GM20431 (cell line): Measurements from ENCODE around the gene L3MBTL2.
"Not testable (repeated sequence)": the region's sequence is repeated elsewhere in the genome, so short reads cannot be mapped to it uniquely, and the experiment has no call there.

Source experiments
- in situ Hi-C: fragments of 300-500 bp; cut with MseI, MboI; formaldehyde crosslinking; loops from one replicate; pipeline ENCODE4 v1.15.0; 2020; ENCODE audit warnings: low sequenced_read_pairs; ENCODE audit not compliant: unreplicated experiment

Gene L3MBTL2

DNA sequence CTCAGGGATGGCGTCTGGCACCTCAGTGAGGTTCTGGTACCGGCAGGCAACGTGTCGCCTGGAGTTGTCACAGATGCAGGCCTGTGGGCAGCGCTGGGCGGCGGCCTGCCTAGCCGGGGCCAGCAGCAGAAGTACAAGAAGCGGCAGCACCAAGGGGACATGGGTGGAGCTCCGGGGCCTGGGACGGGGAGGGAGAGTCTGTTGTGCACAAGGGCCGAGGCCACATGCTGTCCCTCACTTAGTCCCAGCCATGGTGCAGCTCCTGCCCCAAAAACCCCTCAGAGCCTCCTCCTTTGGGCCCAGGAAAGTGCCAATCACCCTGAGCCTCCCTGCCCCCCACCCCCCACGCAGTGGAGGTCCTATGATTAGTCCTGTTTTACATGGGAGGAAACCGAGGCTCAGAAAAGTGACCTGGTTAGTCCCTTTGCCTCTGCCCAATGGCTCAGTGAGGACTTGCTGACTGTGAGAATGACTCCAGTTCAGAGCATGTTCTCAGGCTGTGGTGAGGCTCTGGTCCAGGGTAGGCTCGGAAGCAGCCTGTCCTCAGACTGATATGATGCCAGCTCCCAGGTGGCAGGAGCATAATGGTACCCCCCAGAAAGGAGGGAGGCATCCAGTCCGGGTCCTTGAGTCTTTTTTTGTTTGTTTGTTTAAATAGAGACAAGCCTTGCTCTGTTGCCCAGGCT lies 34.5 kb downstream of the L3MBTL2 start:
- in situ Hi-C loops: no loop called here

DNA sequence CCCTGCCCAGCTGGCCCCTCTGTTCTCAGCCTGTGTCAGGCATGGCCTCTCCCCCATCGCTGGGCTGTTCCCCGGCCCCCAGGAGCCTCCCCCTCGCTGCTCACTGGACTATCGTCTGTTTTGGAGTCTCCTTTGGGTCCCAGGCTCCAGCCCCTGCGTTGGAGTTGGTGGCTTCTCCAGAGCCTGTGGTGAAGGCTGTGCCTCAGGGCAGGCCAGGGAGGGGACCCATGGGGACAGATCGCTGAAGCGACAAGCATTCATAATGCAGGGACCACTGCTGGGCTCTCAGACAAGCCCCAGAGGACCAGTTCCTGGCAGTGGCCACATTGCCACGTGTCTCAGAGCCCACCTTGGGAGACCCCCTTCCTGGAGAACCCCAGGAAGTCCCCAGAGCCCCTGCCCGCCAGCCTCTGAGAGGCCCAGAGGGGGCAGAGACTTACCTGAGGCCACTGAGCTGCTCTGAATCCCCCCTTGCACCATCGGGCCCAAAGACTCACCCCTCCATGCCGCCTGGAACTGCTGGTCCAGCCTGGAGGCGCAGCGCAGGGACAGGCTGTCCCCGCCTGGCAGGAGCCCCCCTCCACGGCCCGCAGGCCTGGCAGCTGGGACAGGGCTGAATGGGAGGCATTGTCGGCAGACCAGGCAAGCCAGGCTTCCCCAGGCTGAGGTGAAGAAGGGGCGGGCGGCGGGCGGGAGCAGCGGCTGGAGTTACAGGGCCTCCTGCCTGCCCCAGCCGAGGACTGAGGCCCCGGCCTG lies 35.4 kb downstream of the L3MBTL2 start, which contains the start of gene CHADL:
Gene CHADL (minus strand): TSS at position 555 of the 756 bp plus-strand sequence. CDS start 50 bp downstream, at position 505.
- in situ Hi-C loops: no loop called here

- in situ Hi-C loops: no loop called here
These were observed 36.1 kb downstream of the L3MBTL2 start for GRCh38 chr22:41241133-41241676.

DNA sequence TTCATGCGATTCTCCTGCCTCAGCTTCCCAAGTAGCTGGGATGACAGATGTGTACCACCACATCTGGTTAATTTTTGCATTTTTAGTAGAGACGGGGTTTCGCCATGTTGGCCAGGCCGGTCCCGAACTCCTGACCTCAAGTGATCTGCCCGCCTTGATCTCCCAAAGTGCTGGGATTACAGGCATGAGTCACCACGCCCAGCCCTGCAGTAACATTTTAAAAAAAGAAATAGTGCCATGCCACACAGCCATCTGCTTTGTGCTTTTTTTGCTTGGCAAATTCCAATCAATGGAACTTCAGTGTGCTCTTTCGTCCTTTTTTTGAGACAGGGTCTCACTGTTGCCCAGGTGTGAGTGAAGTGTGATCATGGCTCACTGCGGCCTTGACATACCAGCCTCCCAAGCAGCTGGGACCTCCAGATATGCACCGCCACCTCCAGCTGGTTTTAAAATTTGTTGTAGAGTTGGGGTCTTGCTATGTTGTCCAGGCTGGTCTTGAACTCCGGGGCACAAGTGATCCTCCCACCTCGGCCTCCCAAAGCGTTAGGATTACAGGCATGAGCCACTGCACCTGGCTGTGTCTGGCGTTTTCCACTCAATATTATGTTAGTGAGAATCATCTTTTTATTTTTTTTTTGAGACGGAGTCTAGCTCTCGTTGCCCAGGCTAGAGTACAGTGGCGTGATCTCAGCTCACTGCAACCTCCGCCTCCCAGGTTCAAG lies 37.4 kb downstream of the L3MBTL2 start:
- in situ Hi-C loops: no loop called here

DNA sequence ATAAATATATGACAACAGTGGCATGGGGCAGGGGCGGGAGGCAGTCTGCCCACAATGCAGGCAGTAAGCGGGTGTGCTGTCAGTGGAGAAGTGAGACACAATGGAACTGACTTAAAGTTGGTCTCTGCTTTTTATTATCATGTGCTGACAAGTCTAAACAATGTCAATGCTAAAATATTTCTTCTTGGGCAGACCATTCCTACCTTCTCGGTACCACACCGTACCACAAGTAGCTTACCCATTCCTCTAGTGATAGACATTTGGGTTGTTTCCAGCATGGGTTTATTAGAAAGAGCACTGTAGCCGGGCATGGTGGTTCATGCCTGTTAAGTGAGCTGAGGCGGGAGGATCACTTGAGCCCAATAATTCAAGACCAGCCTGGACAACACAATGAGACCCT lies 38.2 kb downstream of the L3MBTL2 start:
- in situ Hi-C loops: no loop called here

DNA sequence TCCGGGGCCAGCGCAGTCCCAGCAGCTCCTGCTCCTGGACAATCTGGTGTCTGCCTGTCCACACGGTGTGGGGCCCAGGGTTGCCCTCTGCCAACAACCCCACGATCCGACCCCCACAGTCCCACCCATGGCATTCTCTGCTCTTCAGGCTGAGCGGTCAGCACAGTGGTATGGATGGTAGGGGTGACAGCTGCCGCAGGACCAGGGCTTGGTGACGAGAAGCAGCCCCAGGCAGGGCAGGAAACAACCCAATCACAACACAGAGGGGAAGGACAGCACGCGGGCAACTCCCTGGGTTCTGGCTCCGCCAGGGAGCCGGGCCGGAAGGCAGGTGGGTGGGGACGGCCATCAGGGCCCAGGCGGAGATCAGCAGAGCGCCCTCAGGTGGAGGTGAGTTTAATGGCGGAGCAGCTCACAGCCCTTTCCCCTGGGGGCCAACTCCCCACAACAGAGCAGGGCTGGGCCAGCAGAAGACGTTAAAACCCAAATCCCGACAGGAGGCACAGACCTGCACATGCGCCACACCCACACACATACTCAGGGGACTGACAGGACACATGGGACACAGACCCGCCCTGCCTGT lies 40.9 kb downstream of the L3MBTL2 start:
- in situ Hi-C loops: no loop called here

GRCh38 chr22:41247703-41248102 lies 42.6 kb downstream of the L3MBTL2 start:
- in situ Hi-C loops: no loop called here

DNA sequence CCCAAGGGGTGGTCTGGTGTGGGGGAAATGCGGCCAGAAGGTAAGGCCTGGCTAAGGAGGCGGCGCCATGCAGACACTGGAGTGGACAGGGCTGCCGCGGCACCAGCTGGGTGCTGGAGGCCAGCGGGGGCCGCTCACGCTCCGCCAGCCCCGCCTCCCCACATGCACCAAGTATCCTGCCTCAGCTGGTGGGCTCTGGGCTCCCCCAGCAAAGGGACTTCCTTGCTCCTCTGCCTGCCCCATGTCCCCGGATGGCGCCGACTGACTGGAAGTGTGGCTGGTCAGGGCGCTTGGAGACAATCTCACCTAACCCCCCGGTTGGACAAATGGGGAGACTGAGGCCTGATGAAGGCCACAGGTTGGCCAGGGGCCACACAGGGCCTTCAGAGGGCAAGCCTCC lies 43.2 kb downstream of the L3MBTL2 start:
- in situ Hi-C loops: no loop called here

- in situ Hi-C loops: no loop called here
These were observed 43.6 kb downstream of the L3MBTL2 start for GRCh38 chr22:41248758-41249157.

DNA sequence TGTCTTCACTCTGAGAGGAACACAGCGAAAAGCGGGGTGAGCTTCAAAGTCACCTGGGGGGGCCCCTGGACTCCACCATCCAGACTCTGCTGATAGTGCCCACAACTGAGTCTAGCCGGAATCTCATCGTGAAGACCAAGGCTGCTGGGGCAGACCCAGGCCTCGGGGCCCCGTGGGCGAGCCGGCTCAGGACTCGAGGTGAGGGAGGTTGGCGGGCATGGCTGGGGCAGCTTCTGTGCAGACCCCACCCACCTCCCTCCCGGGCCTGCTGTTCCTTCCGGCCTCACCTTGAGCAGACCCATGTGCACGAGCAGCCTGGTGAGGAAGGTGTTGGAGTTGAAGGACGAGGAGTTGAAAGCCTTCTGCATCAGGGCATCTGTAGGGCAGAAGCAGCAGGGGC lies 44.3 kb downstream of the L3MBTL2 start:
- in situ Hi-C loops: no loop called here

DNA sequence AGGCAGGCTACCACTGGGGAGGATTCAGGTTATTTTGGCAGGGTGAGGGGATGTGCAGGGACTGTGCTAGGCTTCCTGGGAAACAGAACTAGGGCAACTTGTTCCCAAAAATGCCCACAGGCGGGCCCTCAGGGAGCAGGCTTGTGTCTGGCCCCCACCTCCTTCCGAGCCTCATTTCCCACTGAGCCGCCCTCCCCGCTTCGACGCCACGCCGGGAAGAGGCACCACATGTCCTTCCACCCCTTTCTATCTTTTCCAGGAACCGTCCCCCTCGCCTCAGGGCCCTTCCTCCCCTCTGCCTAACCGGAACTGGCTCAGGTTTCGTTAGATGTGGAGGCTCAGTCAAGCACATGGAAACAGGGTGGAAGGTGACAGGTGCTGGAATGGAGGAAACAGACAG lies 45.0 kb downstream of the L3MBTL2 start:
- in situ Hi-C loops: no loop called here

GRCh38 chr22:41252365-41252764 lies 47.3 kb downstream of the L3MBTL2 start:
- in situ Hi-C loops: no loop called here

DNA sequence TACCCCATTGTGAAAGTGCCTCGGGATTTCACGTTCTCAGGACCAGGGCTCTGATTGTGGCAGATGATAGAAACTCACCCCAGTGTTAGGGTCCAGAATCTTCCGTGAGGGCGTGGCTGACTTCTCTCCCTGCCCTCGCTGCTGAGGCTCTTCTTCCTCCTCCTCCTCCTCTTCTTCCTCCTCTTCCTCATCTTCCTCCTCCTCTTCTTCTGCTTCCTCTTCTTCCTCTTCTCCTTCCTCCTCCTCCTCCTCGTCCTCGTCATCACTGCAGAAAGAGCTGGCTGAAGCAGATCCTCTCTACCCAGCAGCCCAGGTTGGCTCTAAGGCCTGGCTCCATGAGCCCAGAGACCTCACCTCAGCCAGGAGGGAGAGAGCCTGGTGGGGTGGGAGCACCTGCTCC lies 49.1 kb downstream of the L3MBTL2 start:
- in situ Hi-C loops: no loop called here

DNA sequence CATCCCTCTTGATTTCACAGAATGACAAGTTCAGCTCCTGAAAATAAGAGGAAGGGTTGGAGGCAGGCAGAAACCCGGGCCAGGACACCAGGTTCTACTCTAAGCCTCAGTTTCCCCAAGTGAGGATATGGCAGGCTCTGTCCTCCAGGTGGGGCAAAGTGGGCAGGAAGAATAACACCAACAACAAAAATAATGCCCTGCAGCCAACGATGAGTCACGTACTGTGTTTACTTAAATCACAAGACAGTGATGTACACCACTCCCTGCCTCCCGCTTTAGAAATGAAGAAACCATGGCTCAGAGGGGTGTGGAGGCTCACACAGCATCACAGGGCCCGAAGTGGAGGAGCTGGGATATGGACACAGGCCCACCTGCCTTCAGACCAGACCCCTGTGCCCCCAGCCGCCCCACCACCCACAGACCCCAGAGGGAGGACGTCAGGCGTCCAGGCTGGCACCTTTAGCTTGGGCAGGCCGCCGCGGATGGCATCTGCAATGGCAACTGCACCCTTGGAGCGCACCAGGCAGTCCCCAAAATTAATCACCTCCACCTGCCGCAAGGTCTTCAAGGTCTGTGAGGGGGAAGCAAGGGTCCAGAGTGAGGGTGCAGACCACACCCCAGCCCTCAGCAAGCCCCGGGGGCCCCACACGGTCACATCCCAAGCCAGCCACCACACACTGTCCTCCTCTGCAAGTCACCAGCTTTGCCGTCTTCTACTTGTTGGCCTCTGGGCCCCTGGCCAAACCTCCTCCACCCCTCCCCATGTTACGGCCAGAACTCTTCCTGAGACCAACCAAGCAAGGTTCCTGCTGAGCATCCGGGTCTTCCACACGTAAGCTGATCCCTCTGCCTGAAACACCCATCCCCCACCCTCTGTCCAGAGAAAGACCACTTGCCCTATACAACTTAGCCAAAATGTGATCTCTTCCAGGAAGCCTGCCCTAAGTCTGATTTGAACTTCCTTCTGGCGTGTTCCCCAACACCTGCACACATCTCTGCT lies 51.4 kb downstream of the L3MBTL2 start:
- in situ Hi-C loops: no loop called here

GRCh38 chr22:41257696-41258095 lies 52.6 kb downstream of the L3MBTL2 start:
- in situ Hi-C loops: no loop called here

- in situ Hi-C loops: not testable (repeated sequence)
These were observed 54.6 kb downstream of the L3MBTL2 start for GRCh38 chr22:41259756-41260155.

DNA sequence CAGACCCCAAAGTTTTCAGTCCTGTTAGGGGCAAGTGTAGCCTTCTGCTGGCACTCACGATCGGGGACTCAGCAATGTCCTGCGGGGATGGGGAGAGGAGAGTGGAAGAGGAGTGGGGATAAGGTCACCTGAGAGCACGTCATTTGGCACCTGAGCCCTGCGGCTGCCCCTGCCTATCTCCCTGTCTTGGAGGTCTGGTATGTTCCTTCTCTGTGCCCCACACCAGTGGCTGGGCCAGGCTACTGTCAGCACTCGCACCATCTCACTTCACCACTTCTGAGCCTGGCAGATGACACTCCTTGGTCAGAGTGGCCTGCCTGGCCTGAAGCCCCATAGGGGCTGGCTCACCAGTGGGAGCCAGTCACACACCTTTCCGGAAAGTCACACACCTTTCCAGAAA lies 55.8 kb downstream of the L3MBTL2 start:
- in situ Hi-C loops: no loop called here

DNA sequence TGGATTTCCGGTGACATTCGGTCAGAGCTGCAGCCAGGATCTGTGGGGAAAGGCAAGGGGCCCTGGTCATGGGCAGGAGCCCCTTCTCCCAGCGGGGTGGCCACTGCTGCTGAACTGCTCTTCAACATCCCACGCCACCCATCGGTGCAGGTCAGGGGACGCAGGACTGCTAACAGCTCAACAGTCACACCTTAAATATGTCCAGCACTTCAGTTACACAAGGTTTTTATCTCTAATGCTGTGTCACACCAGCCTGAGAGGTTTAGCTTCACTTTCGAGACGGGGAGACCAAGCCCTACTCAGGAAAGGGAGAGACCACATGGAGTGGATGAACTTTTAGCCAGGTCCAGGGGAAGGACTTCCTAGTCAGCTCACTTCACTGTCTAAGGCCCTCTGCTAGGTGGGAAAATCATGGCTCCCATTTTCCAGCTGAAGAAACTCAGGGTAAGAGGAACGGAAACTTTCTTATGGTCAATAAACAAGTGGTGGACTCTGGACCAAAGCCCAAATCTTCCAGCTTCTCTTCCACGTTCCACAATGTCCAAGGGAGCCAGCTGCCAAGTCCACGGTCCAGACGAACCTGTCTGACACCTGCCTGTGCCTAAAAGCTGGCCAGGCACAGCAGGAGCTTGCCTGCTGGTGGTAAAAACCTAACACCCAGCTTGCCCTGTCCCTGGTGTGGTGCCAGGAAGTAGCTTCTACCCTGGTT lies 56.6 kb downstream of the L3MBTL2 start:
- in situ Hi-C loops: no loop called here
